ENCODE results near the gene PLEKHS1. TPM values are rescaled to one million over a fixed set of nuclear protein-coding genes. Genes with fewer than 3 reads are reported as not detected.

Gene PLEKHS1
- total and polyA plus RNA-seq, 10 donors, result 0.02 to 0.07 (median 0.03) TPM; not detected in 7

DNA sequence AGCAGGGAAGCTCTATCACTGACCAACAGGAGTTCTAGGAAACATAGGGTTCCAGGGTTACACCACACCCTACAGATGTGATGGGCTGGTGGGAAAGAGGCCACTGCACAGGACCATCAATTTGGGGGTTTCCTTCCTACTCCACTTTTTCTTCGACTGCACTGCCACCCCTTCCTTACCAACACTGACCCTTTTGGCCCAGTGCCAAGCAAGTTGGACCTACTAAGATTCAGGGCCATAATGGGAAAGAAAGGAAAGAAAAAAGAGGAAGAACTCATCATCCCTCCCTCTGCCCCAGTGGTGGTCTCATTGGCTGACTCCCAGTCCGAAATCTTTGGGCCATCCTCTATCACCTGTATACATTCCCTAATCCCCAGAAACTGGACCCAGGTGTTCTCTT lies 6.1 kb upstream of the PLEKHS1 start:
- Histone ChIP-seq H3K4me3 (no peak overlapping the region), H3K9me3 (no peaks in the 10 kb centered on the region), H3K36me3 (no peaks in the 10 kb centered on the region), H3K27me3 (replicated peaks in 1 of 7) (no peaks in the 10 kb centered on the region), H3K4me1 (peaks cover 0 to 6% (median 0%) of the 10 kb centered on the region in 6 donors), H3K27ac (no peak overlapping the region)
- WGBS, 5 donors, result 66 to 90% (median 78%) methylated on average over 2 of the region's 2 CpGs
- intact Hi-C loops (cut with DNase I; ENCODE audit: low total_unique reads), result no loop called here
- no peak for DNase-seq
- no peak for TF ChIP-seq POLR2AphosphoS5 (IDR thresholded peaks at IDR 0.05)
- no peak for TF ChIP-seq POLR2A (IDR thresholded peaks at IDR 0.05)
- TF ChIP-seq, protein P1, sequence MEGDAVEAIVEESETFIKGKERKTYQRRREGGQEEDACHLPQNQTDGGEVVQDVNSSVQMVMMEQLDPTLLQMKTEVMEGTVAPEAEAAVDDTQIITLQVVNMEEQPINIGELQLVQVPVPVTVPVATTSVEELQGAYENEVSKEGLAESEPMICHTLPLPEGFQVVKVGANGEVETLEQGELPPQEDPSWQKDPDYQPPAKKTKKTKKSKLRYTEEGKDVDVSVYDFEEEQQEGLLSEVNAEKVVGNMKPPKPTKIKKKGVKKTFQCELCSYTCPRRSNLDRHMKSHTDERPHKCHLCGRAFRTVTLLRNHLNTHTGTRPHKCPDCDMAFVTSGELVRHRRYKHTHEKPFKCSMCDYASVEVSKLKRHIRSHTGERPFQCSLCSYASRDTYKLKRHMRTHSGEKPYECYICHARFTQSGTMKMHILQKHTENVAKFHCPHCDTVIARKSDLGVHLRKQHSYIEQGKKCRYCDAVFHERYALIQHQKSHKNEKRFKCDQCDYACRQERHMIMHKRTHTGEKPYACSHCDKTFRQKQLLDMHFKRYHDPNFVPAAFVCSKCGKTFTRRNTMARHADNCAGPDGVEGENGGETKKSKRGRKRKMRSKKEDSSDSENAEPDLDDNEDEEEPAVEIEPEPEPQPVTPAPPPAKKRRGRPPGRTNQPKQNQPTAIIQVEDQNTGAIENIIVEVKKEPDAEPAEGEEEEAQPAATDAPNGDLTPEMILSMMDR (IDR thresholded peaks at IDR 0.05 in 8 of 11, conservative IDR thresholded peaks at IDR 0.05 in 3 of 11), result no peak

DNA sequence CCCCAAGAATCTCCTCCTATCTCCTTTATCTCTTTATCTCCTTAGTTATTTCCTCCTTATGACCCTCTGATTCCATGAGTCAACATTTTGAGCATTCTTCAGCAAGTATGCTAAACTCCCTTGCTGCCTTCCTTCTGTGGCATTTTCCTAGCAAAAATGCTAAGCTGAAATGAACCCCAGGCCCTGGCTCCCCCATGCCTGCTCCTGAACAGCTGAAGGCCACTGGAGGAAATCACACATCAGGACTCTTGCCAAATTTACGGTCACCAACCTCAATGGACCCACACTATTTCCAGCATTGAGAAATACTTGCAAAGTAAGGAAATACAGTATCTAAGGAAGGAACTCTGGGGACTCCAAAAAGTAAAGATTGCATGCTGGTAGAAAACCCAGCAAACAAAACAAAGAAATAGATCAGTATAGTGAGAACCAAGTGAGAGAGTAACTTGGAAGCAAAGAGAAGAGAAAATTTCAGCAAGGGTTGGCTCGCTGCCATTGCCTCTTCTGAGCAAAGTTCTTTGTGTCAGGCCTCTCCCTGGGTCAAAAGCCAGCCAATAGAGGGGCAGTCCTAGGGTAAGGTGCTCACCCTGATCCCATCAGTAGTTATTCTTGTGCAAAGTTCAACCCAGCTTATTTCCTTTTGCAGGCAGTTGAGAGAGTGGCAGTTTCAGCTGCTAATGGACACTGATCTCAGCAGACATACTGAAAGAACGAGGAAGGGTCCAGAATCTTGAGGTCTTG lies 5.1 kb upstream of the PLEKHS1 start:
- peaks cover 0 to 6% (median 0%) of the 10 kb centered on the region in 6 donors for H3K4me1 ChIP-seq
- H3K36me3 ChIP-seq, result no peaks in the 10 kb centered on the region
- DNase-seq, result no peak
- H3K9me3 ChIP-seq, result no peaks in the 10 kb centered on the region
- TF ChIP-seq POLR2AphosphoS5 (IDR thresholded peaks at IDR 0.05) (no peak), POLR2A (IDR thresholded peaks at IDR 0.05) (no peak)
- TF ChIP-seq, protein P1 (IDR thresholded peaks at IDR 0.05 in 8 of 11, conservative IDR thresholded peaks at IDR 0.05 in 3 of 11), result no peak
- H3K27ac ChIP-seq, result no peak overlapping the region
- no peak overlapping the region for H3K4me3 ChIP-seq
- H3K27me3 ChIP-seq (replicated peaks in 1 of 7), result no peaks in the 10 kb centered on the region
- intact Hi-C loops (cut with DNase I; ENCODE audit: low total_unique reads), result no loop called here
- WGBS, 5 donors, result 50 to 73% (median 54%) methylated on average over 3 of the region's 3 CpGs

DNA sequence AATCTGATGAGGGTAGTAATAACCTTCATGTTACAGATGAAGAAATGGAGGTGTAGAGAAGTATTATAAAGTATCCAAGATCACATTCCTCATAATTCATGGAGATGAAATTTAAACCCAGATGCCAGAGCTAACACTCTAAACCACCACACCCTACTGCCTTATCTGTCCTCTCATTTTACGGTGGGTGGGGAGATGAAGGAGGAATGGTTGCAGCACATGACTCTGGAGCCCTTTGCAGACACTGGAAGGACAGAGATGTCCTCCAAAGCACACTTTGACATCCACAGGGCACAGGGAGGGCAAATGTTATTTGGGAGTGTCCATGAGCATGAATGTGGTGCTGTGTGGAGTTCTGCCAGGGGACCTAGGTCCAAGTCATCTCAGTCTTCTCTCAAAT lies 1.1 kb downstream of the PLEKHS1 start:
- intact Hi-C loops (cut with DNase I; ENCODE audit: low total_unique reads), result no loop called here
- Histone ChIP-seq H3K4me1 (no peaks in the 10 kb centered on the region), H3K36me3 (no peaks in the 10 kb centered on the region), H3K27me3 (replicated peaks in 1 of 7) (no peaks in the 10 kb centered on the region), H3K27ac (no peak overlapping the region), H3K4me3 (no peak overlapping the region), H3K9me3 (no peaks in the 10 kb centered on the region)
- 43 to 91% (median 55%) methylated on average over 1 of the region's 1 CpG for WGBS, 5 donors
- TF ChIP-seq POLR2AphosphoS5 (IDR thresholded peaks at IDR 0.05) (no peak), POLR2A (IDR thresholded peaks at IDR 0.05) (no peak)
- TF ChIP-seq, protein P1 (IDR thresholded peaks at IDR 0.05 in 8 of 11, conservative IDR thresholded peaks at IDR 0.05 in 3 of 11), result no peak
- no peak for DNase-seq

DNA sequence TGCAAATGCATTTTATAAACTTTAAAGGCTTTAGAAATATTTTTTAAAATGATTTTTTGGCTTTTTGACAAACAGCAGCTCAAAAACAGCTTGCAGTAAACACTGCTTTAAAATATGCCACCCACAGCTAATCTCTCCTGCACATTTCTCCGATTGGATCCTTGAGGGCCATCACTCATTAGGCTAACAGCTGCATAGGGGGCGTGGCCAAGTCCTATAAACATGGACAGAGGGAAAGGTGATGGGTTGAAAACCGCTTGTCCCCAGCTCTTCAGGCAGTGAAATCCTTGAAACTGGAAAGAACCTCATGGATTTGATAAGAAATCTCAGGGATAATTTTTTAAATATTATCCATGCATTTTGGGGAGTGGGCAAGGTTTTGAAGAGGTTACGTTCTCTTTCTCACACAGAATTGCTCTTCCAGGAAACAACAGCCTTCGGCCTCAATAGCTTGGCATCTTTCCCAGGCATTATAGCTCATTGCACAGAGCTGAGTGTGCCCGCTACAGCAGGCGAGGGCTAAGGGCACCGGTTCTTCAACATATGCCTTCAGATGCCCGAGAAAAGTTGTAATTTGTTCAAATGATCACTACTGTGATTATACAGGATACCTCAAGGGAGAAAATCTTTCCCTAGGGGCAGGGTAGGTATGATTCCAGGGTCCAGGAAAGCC lies 1.7 kb downstream of the PLEKHS1 start:
- 36 to 60% (median 46%) methylated on average over 9 of the region's 9 CpGs for WGBS, 5 donors
- Histone ChIP-seq H3K4me1 (no peaks in the 10 kb centered on the region), H3K27ac (no peak overlapping the region), H3K4me3 (no peak overlapping the region), H3K27me3 (replicated peaks in 1 of 7) (no peaks in the 10 kb centered on the region), H3K9me3 (no peaks in the 10 kb centered on the region), H3K36me3 (no peaks in the 10 kb centered on the region)
- DNase-seq, result no peak
- intact Hi-C loops (cut with DNase I; ENCODE audit: low total_unique reads), result no loop called here
- no peak for TF ChIP-seq POLR2AphosphoS5 (IDR thresholded peaks at IDR 0.05)
- TF ChIP-seq, protein P1 (IDR thresholded peaks at IDR 0.05 in 8 of 11, conservative IDR thresholded peaks at IDR 0.05 in 3 of 11), result no peak
- TF ChIP-seq POLR2A (IDR thresholded peaks at IDR 0.05), result no peak

Measured in spleen (tissue), 11 donors.